HG02938 (cell line): ENCODE data around the gene PRKAR1B.

Experiments used
- ATAC-seq: cut with Tn5 transposase; IDR thresholded peaks from one replicate; pipeline ENCODE4 v1.9.1; 2021; ENCODE audit warnings: mild to moderate bottlenecking, moderate library complexity; ENCODE audit not compliant: unreplicated experiment

PRKAR1B gene

GRCh38 chr7:725223-726005, 1.7 kb downstream of the PRKAR1B start:
- no peak for ATAC-seq

GRCh38 chr7:724298-724697, 2.8 kb downstream of the PRKAR1B start:
- no peak for ATAC-seq

- ATAC-seq = no peak
Measured at GRCh38 chr7:723541-723940, 3.5 kb downstream of the PRKAR1B start.

GRCh38 chr7:721619-722248, 5.3 kb downstream of the PRKAR1B start:
- ATAC-seq = no peak

GRCh38 chr7:716636-717035, 10.4 kb downstream of the PRKAR1B start:
- no peak for ATAC-seq

- ATAC-seq = no peak
Measured at GRCh38 chr7:716222-716621, 10.9 kb downstream of the PRKAR1B start.

GRCh38 chr7:714251-714671, 12.8 kb downstream of the PRKAR1B start:
- no peak for ATAC-seq

GRCh38 chr7:713488-714230, 13.4 kb downstream of the PRKAR1B start:
- ATAC-seq = no peak

- ATAC-seq = no peak
Measured at GRCh38 chr7:713139-713457, 14.0 kb downstream of the PRKAR1B start.

GRCh38 chr7:712381-713138, 14.5 kb downstream of the PRKAR1B start:
- no peak for ATAC-seq

- ATAC-seq = no peak
Measured at GRCh38 chr7:711922-712380, 15.1 kb downstream of the PRKAR1B start.

GRCh38 chr7:711093-711921, 15.8 kb downstream of the PRKAR1B start:
- ATAC-seq = no peak

GRCh38 chr7:710161-710560, 16.9 kb downstream of the PRKAR1B start:
- no peak for ATAC-seq

- no peak for ATAC-seq
Measured at GRCh38 chr7:707296-708000, 19.6 kb downstream of the PRKAR1B start.

- ATAC-seq = no peak
Measured at GRCh38 chr7:706721-707120, 20.4 kb downstream of the PRKAR1B start.

- no peak for ATAC-seq
Measured at GRCh38 chr7:703049-703448, 24.0 kb downstream of the PRKAR1B start.

GRCh38 chr7:701086-701671, 25.9 kb downstream of the PRKAR1B start:
- no peak for ATAC-seq

- ATAC-seq = no peak
Measured at GRCh38 chr7:699476-700170, 27.5 kb downstream of the PRKAR1B start.
